Dermis microvascular lymphatic vessel endothelial cell (primary cell): Measurements from ENCODE around the gene ARFGEF3. TPM values are rescaled to one million over a fixed set of nuclear protein-coding genes. Genes with fewer than 3 reads are reported as not detected.
"Not testable (repeated sequence)": the region's sequence is repeated elsewhere in the genome, so short reads cannot be mapped to it uniquely, and the experiment has no call there.

ENCODE experiments used
- DNase-seq, 2 donors: peaks; one replicate each; pipeline versions ENCODE4 v3.0.0 to v3.0.0-alpha.2; 2010; ENCODE audit warnings: low read depth in 2 of 2
- total RNA-seq: library from RNA; depleted of rRNA; stranded (reverse); fragments of >200 nt; gene quantifications from 2 replicates; pipeline ENCODE4 v1.2.1, GENCODE V29; 2014

ARFGEF3 gene, protein sequence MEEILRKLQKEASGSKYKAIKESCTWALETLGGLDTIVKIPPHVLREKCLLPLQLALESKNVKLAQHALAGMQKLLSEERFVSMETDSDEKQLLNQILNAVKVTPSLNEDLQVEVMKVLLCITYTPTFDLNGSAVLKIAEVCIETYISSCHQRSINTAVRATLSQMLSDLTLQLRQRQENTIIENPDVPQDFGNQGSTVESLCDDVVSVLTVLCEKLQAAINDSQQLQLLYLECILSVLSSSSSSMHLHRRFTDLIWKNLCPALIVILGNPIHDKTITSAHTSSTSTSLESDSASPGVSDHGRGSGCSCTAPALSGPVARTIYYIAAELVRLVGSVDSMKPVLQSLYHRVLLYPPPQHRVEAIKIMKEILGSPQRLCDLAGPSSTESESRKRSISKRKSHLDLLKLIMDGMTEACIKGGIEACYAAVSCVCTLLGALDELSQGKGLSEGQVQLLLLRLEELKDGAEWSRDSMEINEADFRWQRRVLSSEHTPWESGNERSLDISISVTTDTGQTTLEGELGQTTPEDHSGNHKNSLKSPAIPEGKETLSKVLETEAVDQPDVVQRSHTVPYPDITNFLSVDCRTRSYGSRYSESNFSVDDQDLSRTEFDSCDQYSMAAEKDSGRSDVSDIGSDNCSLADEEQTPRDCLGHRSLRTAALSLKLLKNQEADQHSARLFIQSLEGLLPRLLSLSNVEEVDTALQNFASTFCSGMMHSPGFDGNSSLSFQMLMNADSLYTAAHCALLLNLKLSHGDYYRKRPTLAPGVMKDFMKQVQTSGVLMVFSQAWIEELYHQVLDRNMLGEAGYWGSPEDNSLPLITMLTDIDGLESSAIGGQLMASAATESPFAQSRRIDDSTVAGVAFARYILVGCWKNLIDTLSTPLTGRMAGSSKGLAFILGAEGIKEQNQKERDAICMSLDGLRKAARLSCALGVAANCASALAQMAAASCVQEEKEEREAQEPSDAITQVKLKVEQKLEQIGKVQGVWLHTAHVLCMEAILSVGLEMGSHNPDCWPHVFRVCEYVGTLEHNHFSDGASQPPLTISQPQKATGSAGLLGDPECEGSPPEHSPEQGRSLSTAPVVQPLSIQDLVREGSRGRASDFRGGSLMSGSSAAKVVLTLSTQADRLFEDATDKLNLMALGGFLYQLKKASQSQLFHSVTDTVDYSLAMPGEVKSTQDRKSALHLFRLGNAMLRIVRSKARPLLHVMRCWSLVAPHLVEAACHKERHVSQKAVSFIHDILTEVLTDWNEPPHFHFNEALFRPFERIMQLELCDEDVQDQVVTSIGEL (N-terminal part only)
- 1.8 and 2.5 TPM in 2 replicates for total RNA-seq

DNA sequence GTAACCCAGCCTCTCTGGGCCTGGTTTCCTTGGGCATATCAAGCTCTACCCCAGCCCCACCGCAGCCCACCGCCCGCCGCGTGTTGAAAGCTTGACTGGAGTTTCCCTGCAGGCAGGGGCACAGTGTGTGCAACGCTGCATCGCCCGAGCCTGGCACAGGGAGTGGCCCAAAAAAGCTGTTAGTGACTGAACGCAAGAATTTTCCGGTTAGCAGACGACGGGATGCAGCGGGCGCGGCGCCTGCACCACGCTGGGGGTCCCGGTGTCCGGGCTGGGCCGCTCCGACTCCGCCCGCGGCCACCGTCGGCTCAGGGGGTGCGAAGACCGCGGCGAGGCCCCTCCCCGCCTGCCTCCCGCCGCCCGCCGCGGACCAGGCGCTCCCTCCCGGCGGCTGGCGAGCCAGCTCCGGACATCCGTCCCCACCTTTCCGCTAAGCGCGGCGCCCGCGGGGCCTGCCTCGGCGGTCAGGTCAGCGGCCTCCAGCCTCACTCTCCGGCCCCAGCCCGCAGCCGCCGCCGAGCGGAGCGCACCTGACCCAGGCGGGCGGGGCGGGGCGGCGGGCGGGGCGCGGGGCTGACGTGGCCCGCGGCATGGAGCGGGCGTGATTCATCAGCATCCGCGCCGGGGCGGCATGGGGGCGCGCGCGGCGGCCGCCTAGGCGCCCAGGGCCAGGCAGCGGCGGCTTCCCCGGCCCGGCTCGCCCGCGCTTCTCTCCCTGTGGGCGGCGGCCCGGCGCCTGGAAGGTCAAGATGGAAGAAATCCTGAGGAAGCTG is at the start of gene ARFGEF3:
Gene ARFGEF3, plus strand, starts transcription at position 602 of the 773 bp plus-strand sequence. Its CDS starts 148 bp downstream, at position 750.
- DNase-seq: peak; percentile 10 to 61

DNA sequence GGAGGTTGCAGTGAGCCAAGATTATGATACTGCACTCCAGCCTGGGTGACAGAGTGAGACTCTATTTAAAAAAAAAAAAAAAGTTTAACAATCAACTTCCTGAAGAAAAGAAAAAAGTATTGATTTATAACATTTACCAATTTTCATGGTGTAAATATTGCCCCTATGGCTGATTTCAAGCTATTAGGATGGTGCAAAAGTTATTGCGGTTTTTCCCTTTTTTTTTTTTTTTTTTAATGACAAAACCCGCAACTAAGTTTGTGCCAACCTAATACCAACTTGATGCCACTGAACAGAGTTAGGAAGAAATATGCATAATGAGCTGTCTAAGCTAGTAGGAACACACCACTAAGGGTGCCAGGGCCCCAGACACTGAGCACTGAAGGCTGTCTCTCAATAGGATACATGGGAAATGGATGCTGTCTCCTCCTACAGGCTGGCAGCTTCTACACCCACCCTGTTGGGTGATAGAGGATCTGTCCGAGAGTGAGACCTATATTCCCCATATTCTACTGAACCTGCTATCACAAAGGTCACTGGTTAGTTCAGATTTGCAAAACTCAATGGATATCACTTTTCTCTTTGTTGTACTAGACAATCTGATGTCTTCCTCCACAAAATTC is 48.0 kb upstream of the ARFGEF3 start:
- no peak for DNase-seq

DNA sequence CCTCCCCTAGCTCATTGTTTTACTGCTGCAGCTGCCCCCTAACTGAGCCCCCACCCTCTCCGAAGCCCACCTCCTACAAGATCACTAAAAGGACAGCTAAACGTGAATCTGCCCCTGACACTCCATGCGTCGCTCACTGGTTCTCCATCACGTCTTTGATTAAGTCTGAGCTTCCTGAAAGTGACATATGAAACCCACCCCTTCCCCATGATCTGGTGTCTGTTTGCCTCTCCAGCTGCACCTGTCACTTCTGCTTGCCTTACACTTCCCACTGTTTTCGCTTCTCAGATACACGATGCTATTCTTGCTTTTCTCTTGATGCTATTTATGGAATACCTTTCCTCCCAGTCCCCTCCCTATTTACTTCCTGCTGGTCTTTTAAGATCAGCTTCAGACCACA is 46.5 kb upstream of the ARFGEF3 start:
- no peak for DNase-seq

DNA sequence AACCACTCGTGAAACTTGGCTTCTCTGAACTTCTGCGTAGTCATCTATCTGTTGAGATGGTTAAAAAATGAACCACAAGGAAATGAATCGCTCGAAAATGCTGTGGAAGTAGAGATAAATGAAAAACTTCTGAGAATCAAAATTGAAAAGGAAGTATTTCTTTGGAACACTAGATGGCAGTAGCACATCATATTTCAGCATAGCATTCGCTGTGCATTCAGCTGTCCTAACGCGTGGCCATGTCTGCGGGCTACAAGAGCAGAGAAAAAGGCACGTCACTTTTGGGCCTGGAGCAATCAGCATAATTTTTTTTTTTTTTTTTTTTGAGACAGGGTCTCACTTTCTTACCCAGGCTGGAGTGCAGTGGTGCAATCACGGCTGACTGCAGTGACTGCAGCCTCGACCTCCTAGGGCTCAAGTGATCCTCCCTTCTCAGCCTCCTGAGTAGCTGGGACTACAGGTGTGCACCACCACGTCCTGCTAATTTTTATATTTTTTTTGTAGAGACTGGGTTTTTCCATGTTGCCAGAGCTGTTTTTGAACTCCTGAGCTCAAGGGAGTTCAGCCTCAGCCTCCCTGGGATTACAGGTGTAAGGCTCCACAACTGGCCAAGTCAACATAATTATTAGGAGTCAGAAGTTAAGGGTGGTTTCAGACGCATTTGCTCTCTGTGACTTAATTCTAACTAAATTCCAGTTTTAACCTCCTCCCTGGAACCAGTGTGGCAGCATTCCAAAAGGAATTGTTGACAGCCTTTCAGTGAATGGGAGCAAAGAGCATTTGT is 45.7 kb upstream of the ARFGEF3 start:
- peak; percentile 69 to 72 for DNase-seq

DNA sequence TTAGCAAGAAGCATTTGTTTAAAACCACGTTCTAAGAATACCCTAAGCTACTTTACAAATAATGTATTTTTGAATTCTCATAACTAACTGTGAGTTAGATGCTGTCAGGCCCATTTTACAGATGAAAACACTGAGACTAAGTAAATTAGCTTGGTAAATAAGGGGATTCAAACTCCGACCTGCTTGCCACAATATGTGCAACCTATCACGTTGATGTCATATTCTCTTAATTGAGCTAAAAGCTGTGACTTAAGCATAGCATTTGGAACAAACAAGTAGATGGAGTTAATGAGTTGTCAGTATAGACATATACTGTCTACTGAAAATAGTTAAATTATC is 45.1 kb upstream of the ARFGEF3 start:
- DNase-seq: no peak

DNA sequence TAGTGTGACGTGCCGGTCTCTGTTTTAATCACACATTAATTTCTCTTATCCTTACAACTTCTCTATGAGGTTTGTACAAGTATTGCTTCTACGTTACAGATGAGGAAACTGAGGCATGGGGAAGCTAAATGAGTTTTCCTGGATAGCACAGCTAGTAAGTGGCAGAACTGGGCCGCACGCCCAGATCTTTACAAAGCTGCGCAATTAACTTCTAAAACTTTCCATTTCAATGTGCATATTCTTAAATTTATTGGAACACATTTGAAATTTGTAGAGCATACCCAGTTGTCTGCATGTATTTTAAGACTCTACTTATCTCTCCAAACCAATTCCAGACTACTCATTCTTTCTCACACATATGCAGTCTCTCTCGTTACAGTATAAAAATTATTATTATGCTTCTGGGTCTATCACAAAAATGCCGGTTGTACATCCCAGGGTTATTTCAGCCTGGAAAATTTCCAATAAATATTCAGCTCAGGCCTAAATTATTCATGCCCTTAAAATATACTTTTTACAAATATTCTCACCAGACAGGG is 44.3 kb upstream of the ARFGEF3 start:
- DNase-seq: no peak

DNA sequence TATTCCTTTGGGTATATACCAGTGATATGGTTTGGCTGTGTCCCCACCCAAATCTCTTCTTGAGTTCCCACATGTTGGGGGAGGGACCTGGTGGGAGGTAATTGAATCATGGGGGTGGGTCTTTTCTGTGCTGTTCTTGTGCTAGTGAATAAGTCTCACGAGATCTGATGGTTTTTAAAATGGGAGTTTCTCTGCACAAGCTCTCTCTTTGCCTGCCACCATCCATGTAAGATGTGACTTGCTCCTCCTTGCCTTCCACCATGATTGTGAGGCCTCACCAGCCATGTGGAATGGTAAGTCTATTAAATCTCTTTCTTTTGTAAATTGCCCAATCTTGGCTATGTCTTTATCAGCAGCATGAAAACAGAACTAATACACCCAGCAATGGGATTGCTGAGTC is 42.5 kb upstream of the ARFGEF3 start:
- not testable (repeated sequence) for DNase-seq

DNA sequence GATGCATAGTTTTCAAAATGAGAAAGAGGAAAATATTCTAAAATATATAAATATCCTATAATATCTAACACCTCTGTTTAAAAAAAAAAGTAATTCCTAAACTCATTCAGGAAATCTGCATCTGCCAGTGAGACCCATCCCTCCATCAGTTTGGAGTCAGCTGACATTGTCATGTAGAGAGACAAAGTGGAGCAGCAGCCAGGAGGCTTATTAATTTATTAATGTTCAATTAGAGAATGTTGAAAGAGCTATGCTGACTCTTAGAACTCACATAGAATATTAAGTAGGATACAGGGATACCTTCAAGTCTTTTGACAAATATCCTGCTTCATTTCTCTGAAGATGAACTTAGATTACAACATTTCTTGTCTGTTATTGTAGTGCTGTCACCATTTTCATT is 41.8 kb upstream of the ARFGEF3 start:
- no peak for DNase-seq

DNA sequence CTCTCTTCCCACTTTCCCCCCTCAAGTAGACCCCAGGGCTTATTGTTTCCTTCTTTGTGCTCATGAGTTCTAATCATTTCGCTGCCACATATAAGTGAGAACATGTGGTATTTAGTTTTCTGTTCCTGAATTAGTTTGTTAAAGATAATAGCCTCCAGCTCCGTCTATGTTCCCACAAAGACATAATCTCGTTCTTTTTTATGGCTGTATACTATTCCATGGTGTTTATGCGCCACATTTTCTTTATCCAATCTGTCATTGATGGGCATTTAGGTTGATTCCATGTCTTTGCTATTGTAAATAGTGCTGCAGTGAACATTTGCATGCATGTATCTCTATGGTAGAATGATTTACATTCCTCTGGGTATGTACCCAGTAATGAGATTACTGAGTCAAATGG is 37.6 kb upstream of the ARFGEF3 start:
- DNase-seq: no peak

DNA sequence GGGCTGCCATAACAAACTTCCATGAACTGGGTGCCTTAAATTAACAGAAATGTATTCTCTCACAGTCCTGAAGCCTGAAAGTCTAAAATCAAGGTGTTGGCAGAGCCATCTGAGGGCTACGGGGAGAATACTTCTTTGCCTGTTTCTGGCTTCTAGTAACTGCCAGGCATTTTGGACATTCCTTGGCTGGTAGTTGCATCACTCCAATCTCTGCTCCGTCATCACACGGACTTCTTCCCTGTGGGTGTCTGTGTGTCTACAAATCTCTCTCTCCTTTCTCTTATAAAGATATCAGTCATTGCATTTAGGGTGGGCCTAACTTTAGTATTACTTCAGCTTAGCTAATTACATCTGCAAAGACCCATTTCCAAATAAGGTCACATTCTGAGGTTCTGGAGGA is 33.6 kb upstream of the ARFGEF3 start:
- no peak for DNase-seq

DNA sequence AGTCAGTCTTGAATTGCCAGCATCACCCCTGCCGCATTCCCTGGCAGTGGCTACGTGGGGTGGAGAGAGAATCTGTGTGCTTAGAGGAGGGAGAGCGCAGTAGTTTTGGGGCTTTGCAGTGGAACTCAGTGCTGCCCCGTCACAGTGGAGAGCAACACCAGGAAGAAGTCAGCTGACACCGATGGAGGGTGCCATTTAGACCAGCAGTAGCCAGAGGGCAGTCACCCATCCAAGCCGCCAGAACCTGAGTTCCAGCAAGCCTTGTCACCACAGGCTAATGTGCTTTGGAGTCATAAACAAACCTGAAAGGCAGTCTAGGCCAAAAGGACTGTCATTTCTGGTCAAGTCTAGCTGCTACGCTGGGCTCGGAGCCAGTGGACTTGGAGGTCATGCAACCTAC is 32.5 kb upstream of the ARFGEF3 start:
- DNase-seq: no peak

DNA sequence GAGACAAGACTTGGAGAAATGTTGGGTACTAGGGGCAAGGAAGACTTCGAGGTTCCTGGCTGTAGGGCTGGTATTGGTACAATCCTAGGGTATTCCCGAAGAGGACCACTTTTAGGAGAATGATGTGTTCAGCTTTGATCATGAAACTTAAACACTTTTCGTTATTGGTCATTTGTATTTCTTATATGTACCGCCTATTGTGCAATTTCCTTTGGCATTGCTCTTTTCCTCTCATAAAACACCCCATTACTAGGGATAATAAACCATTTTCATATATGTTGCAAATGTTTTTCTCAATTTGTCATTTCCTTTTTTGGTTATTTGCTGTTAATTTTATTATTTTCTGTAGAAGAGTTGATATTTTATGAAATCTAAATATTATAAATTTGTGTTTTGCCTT is 18.9 kb upstream of the ARFGEF3 start:
- no peak for DNase-seq

DNA sequence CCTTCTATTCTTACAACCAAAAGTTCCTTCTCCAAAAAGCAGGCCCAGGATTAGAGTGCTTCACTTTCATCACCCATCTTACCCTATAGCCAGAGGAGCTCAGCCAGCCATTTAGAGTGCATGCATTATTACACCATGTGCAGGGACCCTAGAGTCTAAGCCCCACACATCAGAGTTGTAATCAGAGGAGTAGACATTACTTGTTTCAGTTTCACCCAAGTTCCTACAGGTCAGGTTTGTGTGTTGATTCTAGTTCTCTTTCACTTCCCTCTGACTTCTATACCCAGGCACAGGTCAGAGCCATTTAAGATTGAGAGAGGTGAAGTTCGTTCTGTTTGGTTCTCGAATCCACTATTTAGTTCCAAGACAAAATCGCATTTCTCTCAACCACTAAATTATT is 16.3 kb upstream of the ARFGEF3 start:
- DNase-seq: no peak

DNA sequence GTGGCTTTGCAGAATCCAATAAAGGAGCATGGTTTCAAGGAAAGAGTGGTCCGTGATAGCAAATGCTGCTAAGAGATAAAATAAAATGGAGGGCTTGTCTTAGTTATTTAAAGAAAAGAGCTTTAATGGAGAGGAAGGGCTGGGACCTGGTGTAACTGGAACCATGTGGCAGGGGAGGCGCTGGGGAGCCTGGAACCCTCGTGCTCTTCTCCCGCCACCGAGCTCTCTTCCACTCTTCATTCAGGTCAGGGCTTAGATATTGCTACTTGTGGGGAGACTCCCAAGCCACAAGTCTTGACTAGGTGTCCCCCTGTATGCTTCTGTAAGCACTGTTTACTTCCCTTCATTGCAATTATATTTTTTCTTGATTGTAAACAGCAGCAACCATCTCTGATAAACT is 15.2 kb upstream of the ARFGEF3 start:
- DNase-seq: no peak

DNA sequence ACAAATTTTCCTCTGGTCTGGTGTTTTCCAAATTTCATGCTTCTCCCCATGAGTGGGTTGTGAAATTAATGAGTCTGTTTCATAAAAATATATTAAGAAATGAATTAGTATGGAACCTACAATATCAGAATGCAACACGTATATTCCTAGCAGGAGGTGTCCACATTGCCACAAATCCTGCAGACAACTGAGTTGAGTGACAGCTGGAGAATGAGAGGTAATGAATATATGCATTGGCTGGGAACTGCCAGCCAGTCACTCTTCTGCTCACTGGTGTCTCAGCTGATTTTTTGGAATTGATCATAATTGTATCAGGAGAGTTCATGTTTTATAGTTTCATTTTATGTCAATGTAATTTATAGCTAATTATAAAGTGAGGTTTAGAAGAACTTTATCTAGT is 6.3 kb upstream of the ARFGEF3 start:
- DNase-seq: no peak

DNA sequence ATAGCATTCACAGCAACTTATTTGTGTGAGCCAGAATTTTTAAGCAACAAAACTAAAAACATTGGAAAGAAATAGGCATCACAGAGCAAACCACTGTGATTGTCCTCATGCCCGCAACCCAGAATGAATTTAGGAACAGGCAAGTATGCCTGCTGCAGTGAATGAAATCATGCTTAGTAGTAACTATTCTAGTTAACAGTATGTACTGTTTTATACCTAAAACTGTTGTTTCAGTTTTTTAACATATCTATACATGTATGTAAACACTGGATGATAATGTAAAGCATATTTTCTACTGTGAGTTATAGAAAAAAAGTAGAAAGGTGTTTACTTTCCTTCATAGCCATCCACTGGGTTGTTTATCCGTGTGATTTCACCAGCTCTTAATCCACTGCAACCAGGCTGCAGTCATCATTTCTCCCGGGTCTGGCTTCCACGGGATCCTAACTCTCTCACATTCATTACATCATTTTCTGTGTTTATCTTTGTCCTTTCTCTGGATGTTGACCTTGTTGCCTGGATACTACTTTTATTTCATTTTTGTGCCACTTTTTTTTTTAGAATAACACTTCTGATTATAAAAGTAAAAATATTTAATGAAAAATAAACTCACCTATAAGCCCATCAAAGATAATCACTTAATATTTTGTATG is 3.6 kb upstream of the ARFGEF3 start:
- peak in 1 of 2 donors; percentile 6 for DNase-seq

DNA sequence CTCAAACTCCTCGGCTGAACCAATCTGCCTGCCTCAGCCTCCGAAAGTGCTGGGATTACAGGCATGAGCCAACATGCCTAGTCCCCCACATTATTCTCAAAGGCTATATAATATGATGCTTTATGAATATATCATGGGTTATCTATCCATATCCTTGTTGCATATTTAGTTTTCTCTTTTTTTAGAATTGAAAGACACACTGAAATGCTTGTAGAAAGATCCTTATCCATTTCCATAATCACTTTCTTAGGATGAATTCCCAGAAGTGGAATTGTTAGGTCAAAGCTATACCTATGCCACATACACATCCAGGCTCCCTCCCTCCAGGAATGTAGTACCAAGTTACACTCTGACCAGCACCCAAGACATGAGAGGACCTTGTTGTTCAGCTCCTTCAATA is 2.5 kb upstream of the ARFGEF3 start:
- DNase-seq: no peak

DNA sequence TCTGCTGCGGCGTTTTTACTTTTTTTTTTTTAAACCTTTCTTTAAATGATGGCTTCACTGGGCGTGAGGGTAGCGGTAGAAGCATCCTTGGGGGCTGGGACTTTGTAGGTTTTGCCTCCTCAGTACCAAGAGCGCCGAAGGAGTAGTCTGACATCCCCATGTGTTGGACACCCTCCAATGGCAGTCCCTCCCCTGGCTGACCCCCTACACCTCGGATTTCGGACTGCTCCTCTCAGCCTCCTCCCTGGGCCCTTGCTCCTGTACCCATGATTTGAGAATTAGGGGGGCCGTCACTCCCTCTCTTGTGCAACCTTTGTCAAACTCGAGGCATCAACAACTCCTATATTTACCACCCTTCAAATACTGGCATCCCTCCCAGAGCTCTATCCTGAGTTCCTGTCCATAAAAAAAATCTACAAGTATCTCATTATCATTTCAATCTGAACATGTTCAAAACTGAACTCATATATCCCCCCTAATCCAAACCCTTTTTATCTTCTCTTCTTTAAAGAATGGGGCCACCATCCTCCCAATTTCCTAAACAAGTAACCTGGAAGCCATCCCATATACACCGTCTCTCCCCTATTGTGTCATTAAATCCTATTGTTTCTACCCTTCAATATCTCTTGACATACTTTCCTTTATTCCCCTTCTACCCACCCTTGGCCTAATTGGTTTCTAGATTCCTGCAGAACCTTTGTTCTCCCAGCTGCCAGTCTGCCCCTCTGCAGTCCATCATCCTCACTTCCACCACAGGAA is 1.2 kb upstream of the ARFGEF3 start:
- DNase-seq: no peak

DNA sequence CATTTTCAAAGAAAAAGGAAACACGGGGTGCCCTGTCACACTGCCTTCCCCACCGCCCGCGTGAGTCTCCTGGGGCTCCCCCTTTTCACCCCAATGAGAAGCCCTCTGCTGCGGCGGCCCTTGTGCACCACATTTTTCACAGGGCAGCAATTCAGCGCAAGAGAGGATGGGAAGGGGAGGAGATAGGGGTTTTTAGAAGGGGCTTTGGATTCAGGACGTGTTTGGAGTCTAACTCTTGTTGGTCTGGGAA is 726 bp upstream of the ARFGEF3 start:
- DNase-seq: no peak
